Activated CD4-positive, alpha-beta T cell treated with anti-CD3 and anti-CD28 coated beads, Interleukin-2, amount 10 ng/mL, durations not matched to agents 7 days and 5 days (primary cell): Measurements from ENCODE around the gene EEF1A1. TPM values are rescaled to one million over a fixed set of nuclear protein-coding genes. Genes with fewer than 3 reads are reported as not detected.
A peak's percentile ranks its signal among the peaks of the same experiment; 100 is the strongest.
"Not testable (repeated sequence)": the region's sequence is repeated elsewhere in the genome, so short reads cannot be mapped to it uniquely, and the experiment has no call there.

ENCODE experiments used
- CTCF ChIA-PET: fragments of 350-600 bp; sonication (Branson Sonifier 250); formaldehyde crosslinking; loops from one replicate; lab custom pipeline; 2021; ENCODE audit warnings: antibody characterized with exemption; lab: Charles Lee
- POLR2A ChIA-PET: fragments of 350-600 bp; sonication (Branson Sonifier 250); formaldehyde crosslinking; loops from one replicate; lab custom pipeline; 2021; ENCODE audit warnings: antibody characterized with exemption; lab: Charles Lee
- DNase-seq: peaks from one replicate; pipeline ENCODE4 v3.0.0-alpha.2; 2020
- H3K27ac Mint-ChIP-seq: one replicate; pipeline ENCODE4 v1.8.0; 2021; ENCODE audit warnings: mild to moderate bottlenecking, moderate library complexity, mixed read lengths
- H3K27me3 Mint-ChIP-seq: one replicate; pipeline ENCODE4 v1.8.0; 2021; ENCODE audit warnings: mixed read lengths
- H3K36me3 Mint-ChIP-seq: one replicate; pipeline ENCODE4 v1.8.0; 2021; ENCODE audit warnings: low read depth, mixed read lengths
- H3K4me1 Mint-ChIP-seq: one replicate; pipeline ENCODE4 v1.8.0; 2021; ENCODE audit warnings: mixed read lengths
- H3K4me3 Mint-ChIP-seq: one replicate; pipeline ENCODE4 v1.8.0; 2021; ENCODE audit warnings: mild to moderate bottlenecking, moderate library complexity, mixed read lengths
- H3K9me3 Mint-ChIP-seq: one replicate; pipeline ENCODE4 v1.8.0; 2021; ENCODE audit warnings: mixed read lengths
- total RNA-seq, 2 experiments: library from RNA; stranded (reverse); gene quantifications; one replicate each; pipeline ENCODE4 v1.2.3, GENCODE V29; 2021

The EEF1A1 gene
- total RNA-seq, 2 experiments from 2014 or later: 7,789 to 8,433 TPM

DNA sequence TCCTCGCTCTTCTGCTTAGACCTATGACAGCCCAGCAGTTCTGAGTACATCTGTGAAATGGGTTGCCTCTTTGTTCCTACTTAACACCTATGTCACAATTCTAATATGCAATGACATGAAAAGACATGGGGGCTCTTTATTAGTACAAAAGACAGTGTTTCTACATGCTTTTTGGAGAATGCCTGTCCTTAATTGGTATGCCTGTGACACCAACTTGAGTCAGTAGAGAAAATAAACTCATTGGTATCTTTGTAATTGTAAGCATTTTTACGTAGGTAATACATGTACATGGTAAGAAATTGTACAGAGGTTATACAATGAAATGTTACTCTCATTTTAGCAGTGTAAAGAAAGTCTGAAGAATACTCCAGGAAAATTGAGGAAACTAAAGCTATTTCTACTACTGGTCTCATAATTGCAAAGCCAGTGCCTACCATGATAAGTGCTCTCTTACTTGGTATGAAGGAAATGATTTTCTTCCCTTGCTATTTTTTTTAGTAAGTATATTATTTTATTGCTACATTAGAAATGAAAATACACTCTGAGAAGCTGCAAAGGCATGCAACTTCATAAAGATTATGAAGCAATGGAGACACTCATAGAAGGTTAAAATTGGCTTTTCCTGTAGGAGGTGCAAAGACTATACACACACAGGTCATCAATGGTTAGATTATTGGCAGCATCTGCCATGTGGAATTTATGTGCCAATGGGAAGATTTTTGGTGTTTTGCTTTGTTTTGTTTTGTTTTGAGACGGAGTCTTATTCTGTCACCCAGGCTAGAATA lies 4.9 kb upstream of the EEF1A1 start:
- H3K4me3 Mint-ChIP-seq: no peak overlapping the region
- ChIA-PET POLR2A (no interaction called here), CTCF (interaction anchor here (0.7 to 1.0 kb wide), 3 partner anchors 10 to 30 kb away, joined by 3 to 4 read pairs (median 4); no protein-coding TSS in a partner anchor)
- H3K4me1 Mint-ChIP-seq: peaks cover 15% of the 10 kb centered on the region
- peaks cover 3% of the 10 kb centered on the region for H3K36me3 Mint-ChIP-seq
- H3K9me3 Mint-ChIP-seq: no peaks in the 10 kb centered on the region
- peaks cover 10% of the 10 kb centered on the region for H3K27me3 Mint-ChIP-seq
- no peak overlapping the region for H3K27ac Mint-ChIP-seq
- no peak for DNase-seq

DNA sequence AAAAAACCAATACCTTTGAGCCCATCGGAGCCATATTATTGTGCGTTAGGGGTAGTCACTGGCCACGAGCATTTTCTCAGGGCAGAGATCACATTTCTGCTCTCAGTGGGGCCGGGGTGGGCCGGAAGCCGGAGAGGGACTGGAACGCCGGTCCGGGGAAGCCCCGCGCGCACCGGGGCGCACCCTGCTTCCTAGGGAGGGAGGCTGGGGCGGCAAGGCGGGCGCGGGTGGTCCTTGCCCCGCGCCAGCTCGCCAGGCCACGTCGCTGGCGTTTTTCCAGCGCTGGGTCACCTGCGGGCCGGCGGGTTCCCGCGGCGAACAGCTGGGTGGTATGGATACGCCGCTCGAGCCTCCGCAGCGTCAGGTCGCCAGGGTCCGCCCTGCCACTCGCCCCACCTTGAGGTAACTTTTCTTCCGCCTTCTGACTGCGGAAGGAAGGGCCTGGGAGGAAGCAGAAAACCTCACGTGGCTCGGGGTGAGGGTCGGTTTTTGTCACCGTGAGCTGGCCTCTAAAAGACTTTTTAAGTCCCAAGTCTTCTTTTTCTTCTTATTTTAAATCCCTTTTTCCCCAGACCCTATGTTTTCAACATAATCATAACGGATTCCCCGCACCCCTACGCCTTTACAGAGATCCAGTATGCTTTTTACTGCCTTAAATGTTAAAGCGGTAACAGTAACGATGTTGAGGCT lies 2.7 kb upstream of the EEF1A1 start:
- Mint-ChIP-seq H3K4me1 (peaks cover 28% of the 10 kb centered on the region), H3K9me3 (no peaks in the 10 kb centered on the region), H3K27me3 (peaks cover 5% of the 10 kb centered on the region), H3K27ac (peak overlapping the region; percentile 99), H3K36me3 (peaks cover 24% of the 10 kb centered on the region), H3K4me3 (peak overlapping the region; percentile 87)
- POLR2A ChIA-PET: interaction anchor here (0.7 kb wide), 1 partner anchor 63 kb away, joined by 3 read pairs; no protein-coding TSS in a partner anchor
- CTCF ChIA-PET: no interaction called here
- peak; percentile 81 for DNase-seq

DNA sequence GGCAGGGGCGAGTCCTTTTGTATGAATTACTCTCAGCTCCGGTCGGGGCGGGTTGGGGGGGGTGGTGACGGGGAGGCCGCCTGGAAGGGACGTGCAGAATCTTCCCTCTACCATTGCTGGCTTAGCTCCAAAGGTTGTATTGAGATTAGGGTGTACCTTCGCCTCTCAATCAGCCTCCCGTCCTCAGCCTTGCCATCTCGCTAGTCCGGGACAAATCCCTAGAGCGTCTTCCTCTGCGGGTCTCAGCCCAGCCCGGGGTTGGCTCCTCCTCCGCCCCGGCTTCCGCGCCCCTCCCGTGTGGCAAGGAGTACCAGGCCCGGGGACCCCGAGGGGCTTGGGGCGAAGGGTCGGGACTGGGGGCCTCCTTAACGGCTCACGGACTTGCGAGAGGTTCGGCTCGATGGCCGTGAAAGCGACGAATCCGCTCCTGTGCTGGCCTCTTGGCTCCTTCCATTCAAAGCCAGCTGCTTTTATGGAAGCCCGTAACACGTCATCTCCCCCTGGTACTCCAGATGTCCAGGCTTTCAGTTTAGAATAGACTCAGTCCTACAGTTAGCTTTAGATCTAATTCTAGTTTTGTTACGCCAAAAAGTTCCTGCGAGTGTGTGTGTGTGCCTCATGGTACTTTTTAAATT lies 636 bp upstream of the EEF1A1 start:
- Mint-ChIP-seq H3K27ac (peak overlapping the region; percentile 99), H3K9me3 (no peaks in the 10 kb centered on the region), H3K4me3 (peak overlapping the region; percentile 87), H3K36me3 (peaks cover 42% of the 10 kb centered on the region), H3K27me3 (no peaks in the 10 kb centered on the region), H3K4me1 (peaks cover 46% of the 10 kb centered on the region)
- ChIA-PET POLR2A (interaction anchor here (0.6 to 2.4 kb wide), 6 partner anchors 8 to 131 kb away, joined by 3 to 8 read pairs (median 4); no protein-coding TSS in a partner anchor), CTCF (interaction anchor here (0.8 to 2.1 kb wide), 6 partner anchors 8 to 1653 kb away, joined by 3 to 11 read pairs (median 4); partner anchors contain the start of genes MTO1 and SLC17A5)
- DNase-seq: peak; percentile 75

DNA sequence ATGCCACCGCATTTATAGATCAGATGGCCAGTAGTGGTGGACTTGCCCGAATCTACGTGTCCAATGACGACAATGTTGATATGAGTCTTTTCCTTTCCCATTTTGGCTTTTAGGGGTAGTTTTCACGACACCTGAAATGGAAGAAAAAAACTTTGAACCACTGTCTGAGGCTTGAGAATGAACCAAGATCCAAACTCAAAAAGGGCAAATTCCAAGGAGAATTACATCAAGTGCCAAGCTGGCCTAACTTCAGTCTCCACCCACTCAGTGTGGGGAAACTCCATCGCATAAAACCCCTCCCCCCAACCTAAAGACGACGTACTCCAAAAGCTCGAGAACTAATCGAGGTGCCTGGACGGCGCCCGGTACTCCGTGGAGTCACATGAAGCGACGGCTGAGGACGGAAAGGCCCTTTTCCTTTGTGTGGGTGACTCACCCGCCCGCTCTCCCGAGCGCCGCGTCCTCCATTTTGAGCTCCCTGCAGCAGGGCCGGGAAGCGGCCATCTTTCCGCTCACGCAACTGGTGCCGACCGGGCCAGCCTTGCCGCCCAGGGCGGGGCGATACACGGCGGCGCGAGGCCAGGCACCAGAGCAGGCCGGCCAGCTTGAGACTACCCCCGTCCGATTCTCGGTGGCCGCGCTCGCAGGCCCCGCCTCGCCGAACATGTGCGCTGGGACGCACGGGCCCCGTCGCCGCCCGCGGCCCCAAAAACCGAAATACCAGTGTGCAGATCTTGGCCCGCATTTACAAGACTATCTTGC lies 725 bp downstream of the EEF1A1 start:
- peak overlapping the region; percentile 87 for H3K4me3 Mint-ChIP-seq
- H3K27me3 Mint-ChIP-seq: no peaks in the 10 kb centered on the region
- H3K36me3 Mint-ChIP-seq: peaks cover 56% of the 10 kb centered on the region
- H3K27ac Mint-ChIP-seq: peak overlapping the region; percentile 99
- POLR2A ChIA-PET: interaction anchor here (0.6 to 2.4 kb wide), 10 partner anchors 59 to 133 kb away, joined by 3 to 8 read pairs (median 5); partner anchors contain the start of genes CGAS and MTO1
- CTCF ChIA-PET: interaction anchor here (0.5 to 2.5 kb wide), 4 partner anchors 64 to 133 kb away, joined by 3 to 11 read pairs (median 4); partner anchors contain the start of gene SLC17A5
- peaks cover 59% of the 10 kb centered on the region for H3K4me1 Mint-ChIP-seq
- peak; percentile 76 for DNase-seq
- no peaks in the 10 kb centered on the region for H3K9me3 Mint-ChIP-seq

DNA sequence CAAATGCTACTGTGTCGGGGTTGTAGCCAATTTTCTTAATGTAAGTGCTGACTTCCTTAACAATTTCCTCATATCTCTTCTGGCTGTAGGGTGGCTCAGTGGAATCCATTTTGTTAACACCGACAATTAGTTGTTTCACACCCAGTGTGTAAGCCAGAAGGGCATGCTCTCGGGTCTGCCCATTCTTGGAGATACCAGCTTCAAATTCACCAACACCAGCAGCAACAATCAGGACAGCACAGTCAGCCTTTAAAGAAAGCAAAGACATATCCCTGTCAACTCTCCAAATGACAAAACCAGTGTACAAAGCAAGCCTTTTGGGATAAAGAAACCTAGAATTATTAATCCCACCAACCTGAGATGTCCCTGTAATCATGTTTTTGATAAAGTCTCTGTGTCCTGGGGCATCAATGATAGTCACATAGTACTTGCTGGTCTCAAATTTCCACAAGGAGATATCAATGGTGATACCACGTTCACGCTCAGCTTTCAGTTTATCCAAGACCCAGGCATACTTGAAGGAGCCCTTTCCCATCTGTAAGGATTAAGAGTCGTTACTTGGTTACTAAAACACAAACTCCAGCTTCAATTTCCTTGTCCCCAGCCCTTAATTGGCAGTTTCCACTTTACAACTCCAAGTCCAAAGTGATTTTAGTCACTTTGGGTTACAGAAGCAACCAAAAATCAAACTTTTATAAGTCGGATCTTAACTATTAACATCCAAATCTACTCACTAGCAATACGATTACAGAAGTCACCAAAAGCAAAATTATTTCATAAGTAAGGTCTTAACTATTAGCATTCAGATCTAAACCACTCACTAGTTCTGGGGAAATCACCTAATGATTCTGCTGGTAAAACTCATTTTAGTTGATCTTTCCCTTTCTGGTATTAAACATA lies 1.6 kb downstream of the EEF1A1 start:
- H3K27me3 Mint-ChIP-seq, DNase-seq, H3K9me3 Mint-ChIP-seq: not testable (repeated sequence)
- peak overlapping the region; percentile 99 for H3K27ac Mint-ChIP-seq
- ChIA-PET CTCF (interaction anchor here (1.1 to 2.5 kb wide), 2 partner anchors 92 to 134 kb away, joined by 3 to 11 read pairs; partner anchors contain the start of gene SLC17A5), POLR2A (interaction anchor here (0.8 to 1.1 kb wide), 2 partner anchors 66 to 85 kb away, joined by 5 to 6 read pairs; no protein-coding TSS in a partner anchor)
- H3K4me1 Mint-ChIP-seq: peaks cover 62% of the 10 kb centered on the region
- H3K36me3 Mint-ChIP-seq: peaks cover 63% of the 10 kb centered on the region
- peak overlapping the region; percentile 87 for H3K4me3 Mint-ChIP-seq

DNA sequence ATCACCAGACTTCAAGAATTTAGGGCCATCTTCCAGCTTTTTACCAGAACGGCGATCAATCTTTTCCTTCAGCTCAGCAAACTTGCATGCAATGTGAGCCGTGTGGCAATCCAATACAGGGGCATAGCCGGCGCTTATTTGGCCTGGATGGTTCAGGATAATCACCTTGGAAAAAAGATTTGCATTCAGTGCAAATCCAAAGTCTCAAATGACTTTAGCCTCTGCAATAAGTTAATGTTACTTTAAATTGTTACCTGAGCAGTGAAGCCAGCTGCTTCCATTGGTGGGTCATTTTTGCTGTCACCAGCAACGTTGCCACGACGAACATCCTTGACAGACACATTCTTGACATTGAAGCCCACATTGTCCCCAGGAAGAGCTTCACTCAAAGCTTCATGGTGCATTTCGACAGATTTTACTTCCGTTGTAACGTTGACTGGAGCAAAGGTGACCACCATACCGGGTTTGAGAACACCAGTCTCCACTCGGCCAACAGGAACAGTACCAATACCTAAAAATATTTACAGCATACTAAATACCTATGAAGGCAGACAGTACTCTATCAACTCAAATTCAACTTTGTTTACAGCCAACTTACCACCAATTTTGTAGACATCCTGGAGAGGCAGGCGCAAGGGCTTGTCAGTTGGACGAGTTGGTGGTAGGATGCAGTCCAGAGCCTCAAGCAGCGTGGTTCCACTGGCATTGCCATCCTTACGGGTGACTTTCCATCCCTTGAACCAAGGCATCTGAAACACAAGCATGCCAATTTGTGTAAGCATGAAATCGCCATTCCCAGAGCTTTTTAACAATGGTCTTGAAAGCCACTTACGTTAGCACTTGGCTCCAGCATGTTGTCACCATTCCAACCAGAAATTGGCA lies 2.5 kb downstream of the EEF1A1 start:
- CTCF ChIA-PET: interaction anchor here (2.5 kb wide), 1 partner anchor 135 kb away, joined by 11 read pairs; the partner anchor contains the start of gene SLC17A5
- H3K27me3 Mint-ChIP-seq, H3K9me3 Mint-ChIP-seq, DNase-seq, POLR2A ChIA-PET: not testable (repeated sequence)
- peaks cover 63% of the 10 kb centered on the region for H3K36me3 Mint-ChIP-seq
- H3K4me3 Mint-ChIP-seq: peak overlapping the region; percentile 87
- peak overlapping the region; percentile 85 for H3K27ac Mint-ChIP-seq
- H3K4me1 Mint-ChIP-seq: peaks cover 56% of the 10 kb centered on the region

DNA sequence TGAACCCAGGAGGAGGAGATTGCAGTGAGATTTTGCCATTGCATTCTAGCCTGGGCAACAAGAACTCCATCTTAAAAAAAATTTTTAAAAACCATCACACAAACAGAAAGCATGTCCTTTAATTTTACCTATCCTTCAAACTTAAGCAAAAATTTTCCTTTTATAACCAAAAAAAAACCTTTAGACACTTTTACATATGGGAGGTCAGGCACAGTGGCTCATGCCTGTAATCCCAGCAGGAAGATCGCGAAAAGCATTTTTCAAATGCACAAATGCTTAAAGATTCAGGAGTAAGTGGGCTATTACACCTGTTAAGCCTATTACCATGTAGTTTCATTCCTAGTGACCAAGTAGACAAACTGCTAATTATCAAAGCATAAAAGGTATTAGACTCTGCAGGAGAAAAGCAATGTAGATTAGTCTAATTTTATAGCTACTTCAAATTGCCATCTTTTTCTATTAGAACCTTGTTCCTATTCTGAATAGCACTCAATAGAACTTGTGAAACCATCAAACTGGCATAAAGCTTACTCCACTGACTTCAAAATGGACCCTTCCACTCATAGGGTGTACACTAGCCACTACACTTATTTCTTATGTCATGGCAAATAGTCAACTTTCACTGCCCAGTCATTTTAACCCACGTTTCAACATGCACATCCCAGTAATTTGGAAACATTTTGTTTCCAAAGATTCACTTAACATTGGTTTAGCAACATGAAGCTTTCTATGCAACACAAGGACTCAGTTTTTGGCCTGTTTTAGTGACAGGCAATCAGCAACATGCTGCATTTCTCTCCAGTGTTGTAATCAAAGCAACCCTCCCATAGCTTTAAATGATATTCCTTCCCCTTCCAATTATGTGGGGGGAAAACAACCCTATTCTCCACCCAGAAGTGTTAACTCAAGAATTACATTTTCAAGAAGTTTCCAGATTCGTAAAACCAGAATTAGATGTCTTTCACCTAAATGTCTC lies 4.0 kb downstream of the EEF1A1 start:
- DNase-seq: no peak
- ChIA-PET POLR2A (interaction anchor here (0.5 to 0.6 kb wide), 4 partner anchors 12 to 207 kb away, joined by 3 to 7 read pairs (median 4); no protein-coding TSS in a partner anchor), CTCF (interaction anchor here (1.0 kb wide), 2 partner anchors 93 to 137 kb away, joined by 3 read pairs; partner anchors contain the start of gene SLC17A5)
- H3K27ac Mint-ChIP-seq: peak overlapping the region; percentile 75
- peaks cover 53% of the 10 kb centered on the region for H3K4me1 Mint-ChIP-seq
- H3K4me3 Mint-ChIP-seq: peak overlapping the region; percentile 55
- no peaks in the 10 kb centered on the region for H3K27me3 Mint-ChIP-seq
- H3K36me3 Mint-ChIP-seq: peaks cover 63% of the 10 kb centered on the region
- no peaks in the 10 kb centered on the region for H3K9me3 Mint-ChIP-seq

DNA sequence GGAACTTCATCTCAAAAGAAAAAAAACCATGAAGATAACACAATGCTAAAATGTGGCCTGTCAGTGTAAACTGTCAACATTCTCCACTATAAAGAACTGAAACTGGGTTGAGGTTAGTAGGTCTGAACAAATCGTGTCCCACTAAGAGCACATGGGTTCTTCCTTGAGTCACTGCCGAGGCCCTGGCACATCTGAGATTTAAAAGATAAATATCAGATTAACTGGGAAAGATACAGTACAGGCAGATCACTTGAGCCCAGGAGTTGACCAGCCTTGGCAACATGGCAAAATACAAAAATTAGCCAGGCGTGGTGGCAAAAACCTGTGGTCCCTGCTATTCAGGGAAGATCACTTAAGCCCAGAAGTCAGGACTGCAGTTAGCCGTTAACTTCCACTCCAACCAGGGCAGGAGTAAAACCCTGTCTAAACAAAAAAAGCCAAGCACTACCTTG lies 5.6 kb downstream of the EEF1A1 start:
- CTCF ChIA-PET: interaction anchor here (0.6 to 1.3 kb wide), 12 partner anchors 10 to 138 kb away, joined by 3 to 7 read pairs (median 4); partner anchors contain the start of gene CGAS
- Mint-ChIP-seq H3K4me3 (no peak overlapping the region), H3K9me3 (no peaks in the 10 kb centered on the region), H3K4me1 (peaks cover 55% of the 10 kb centered on the region), H3K27ac (peak overlapping the region; percentile 78), H3K27me3 (no peaks in the 10 kb centered on the region), H3K36me3 (peaks cover 55% of the 10 kb centered on the region)
- POLR2A ChIA-PET: no interaction called here
- no peak for DNase-seq

DNA sequence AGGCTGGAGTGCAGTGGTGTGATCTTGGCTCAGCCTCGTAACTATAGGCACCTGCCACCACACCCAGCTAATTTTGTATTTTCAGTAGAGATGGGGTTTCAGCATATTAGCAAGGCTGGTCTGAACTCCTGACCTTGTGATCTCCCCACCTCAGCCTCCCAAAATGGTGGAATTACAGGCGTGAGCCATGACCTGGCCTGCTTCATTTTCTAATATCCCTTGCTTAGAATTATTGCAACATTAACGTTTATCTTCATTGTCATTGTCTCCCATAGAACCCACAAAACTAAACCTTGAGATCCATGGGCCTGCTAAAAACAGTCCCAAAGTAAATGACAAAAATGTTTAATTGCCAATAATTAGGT lies 6.1 kb downstream of the EEF1A1 start:
- DNase-seq: no peak
- CTCF ChIA-PET: interaction anchor here (0.7 to 2.4 kb wide), 6 partner anchors 12 to 138 kb away, joined by 3 to 7 read pairs (median 4); partner anchors contain the start of gene CGAS
- Mint-ChIP-seq H3K36me3 (peaks cover 50% of the 10 kb centered on the region), H3K9me3 (no peaks in the 10 kb centered on the region), H3K4me3 (no peak overlapping the region), H3K27me3 (no peaks in the 10 kb centered on the region), H3K4me1 (peaks cover 52% of the 10 kb centered on the region), H3K27ac (peak overlapping the region; percentile 78)
- POLR2A ChIA-PET: interaction anchor here (1.2 to 1.4 kb wide), 2 partner anchors 74 to 97 kb away, joined by 3 to 5 read pairs; no protein-coding TSS in a partner anchor
